ENCODE results near the gene MIOS. TPM values are rescaled to one million over a fixed set of nuclear protein-coding genes. Genes with fewer than 3 reads are reported as not detected.

MIOS gene
- total and polyA plus RNA-seq, 4 donors: 7.4 to 35.6 (median 12.2) TPM

- TF ChIP-seq, protein P1, sequence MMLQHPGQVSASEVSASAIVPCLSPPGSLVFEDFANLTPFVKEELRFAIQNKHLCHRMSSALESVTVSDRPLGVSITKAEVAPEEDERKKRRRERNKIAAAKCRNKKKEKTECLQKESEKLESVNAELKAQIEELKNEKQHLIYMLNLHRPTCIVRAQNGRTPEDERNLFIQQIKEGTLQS (IDR thresholded peaks at IDR 0.05): no peak
- TF ChIP-seq, protein P2, sequence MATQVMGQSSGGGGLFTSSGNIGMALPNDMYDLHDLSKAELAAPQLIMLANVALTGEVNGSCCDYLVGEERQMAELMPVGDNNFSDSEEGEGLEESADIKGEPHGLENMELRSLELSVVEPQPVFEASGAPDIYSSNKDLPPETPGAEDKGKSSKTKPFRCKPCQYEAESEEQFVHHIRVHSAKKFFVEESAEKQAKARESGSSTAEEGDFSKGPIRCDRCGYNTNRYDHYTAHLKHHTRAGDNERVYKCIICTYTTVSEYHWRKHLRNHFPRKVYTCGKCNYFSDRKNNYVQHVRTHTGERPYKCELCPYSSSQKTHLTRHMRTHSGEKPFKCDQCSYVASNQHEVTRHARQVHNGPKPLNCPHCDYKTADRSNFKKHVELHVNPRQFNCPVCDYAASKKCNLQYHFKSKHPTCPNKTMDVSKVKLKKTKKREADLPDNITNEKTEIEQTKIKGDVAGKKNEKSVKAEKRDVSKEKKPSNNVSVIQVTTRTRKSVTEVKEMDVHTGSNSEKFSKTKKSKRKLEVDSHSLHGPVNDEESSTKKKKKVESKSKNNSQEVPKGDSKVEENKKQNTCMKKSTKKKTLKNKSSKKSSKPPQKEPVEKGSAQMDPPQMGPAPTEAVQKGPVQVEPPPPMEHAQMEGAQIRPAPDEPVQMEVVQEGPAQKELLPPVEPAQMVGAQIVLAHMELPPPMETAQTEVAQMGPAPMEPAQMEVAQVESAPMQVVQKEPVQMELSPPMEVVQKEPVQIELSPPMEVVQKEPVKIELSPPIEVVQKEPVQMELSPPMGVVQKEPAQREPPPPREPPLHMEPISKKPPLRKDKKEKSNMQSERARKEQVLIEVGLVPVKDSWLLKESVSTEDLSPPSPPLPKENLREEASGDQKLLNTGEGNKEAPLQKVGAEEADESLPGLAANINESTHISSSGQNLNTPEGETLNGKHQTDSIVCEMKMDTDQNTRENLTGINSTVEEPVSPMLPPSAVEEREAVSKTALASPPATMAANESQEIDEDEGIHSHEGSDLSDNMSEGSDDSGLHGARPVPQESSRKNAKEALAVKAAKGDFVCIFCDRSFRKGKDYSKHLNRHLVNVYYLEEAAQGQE (IDR thresholded peaks at IDR 0.05): no peak
- TF ChIP-seq HNF4G (IDR thresholded peaks at IDR 0.05): no peak
These were observed 2.3 kb upstream of the MIOS start (continued) for GRCh38 chr7:7564323-7564780.

DNA sequence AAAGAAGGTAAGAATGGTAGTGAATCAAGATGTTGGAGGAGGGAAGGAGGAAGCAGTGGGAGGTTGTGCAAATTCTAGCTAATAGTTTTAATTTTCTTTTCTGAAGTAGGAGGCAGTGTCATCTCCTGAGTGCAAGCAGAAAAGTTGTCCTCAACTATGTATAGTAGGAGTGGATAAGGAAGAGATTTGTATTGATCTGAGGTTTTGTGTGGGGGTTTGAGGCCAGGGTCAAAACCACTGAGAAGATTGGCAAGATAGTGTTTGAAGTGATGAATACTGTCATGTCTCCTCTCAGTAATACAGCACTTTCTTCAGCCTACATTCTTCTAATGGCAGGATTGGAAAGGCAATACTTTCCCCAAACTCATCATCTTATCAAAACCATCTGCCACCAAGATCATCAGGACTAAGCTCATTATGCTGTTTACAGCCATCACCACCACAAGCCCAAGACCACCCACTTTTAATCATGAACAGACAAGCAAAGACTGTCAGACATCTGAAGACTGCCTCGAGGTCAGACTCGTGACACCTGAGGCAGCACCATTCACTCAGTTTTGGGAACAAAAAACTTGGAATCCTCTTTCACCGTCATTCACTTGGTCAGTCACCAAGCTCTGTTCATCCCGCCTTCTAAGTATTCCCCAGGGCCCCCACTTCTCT, 1.5 kb upstream of the MIOS start:
- WGBS: 98% methylated on average over 4 of the region's 4 CpGs
- no peak for TF ChIP-seq SP1 (IDR thresholded peaks at IDR 0.05)
- no peak for TF ChIP-seq FOXA1 (IDR thresholded peaks at IDR 0.05)
- TF ChIP-seq MAX (IDR thresholded peaks at IDR 0.05): no peak
- TF ChIP-seq CTCF (IDR thresholded peaks at IDR 0.05; ENCODE audit: low read depth, low read length, missing input control): no peak
- no peak for TF ChIP-seq EGR1 (IDR thresholded peaks at IDR 0.05; ENCODE audit: low read depth in 2 of 2)
- no peak for TF ChIP-seq NR2F2 (IDR thresholded peaks at IDR 0.05)
- TF ChIP-seq HNF4G (IDR thresholded peaks at IDR 0.05): no peak
- Histone ChIP-seq H3K27ac (ENCODE audit: low read depth in 1 of 2, low read length in 2 of 2) (no peak overlapping the region), H3K4me3 (ENCODE audit: low read depth in 1 of 3, low read length in 3 of 3) (no peak overlapping the region), H3K27me3 (ENCODE audit: control insufficient read depth in 4 of 4, insufficient read depth in 4 of 4, low read length in 3 of 4) (no peaks in the 10 kb centered on the region), H3K4me1 (ENCODE audit: control insufficient read depth in 4 of 4, insufficient read depth in 4 of 4, low read length in 3 of 4) (peaks cover 2 to 55% (median 37%) of the 10 kb centered on the region in 4 donors), H3K9me3 (ENCODE audit: control insufficient read depth in 4 of 4, low read length in 3 of 4) (no peaks in the 10 kb centered on the region), H3K36me3 (ENCODE audit: control insufficient read depth in 4 of 4, insufficient read depth in 3 of 4, low read depth in 1 of 4, low read length in 3 of 4) (no peaks in the 10 kb centered on the region), H3K9ac (ENCODE audit: low read depth in 1 of 2, low read length in 2 of 2) (no peak overlapping the region)
- no peak for DNase-seq (ENCODE audit: low spot score)

DNA sequence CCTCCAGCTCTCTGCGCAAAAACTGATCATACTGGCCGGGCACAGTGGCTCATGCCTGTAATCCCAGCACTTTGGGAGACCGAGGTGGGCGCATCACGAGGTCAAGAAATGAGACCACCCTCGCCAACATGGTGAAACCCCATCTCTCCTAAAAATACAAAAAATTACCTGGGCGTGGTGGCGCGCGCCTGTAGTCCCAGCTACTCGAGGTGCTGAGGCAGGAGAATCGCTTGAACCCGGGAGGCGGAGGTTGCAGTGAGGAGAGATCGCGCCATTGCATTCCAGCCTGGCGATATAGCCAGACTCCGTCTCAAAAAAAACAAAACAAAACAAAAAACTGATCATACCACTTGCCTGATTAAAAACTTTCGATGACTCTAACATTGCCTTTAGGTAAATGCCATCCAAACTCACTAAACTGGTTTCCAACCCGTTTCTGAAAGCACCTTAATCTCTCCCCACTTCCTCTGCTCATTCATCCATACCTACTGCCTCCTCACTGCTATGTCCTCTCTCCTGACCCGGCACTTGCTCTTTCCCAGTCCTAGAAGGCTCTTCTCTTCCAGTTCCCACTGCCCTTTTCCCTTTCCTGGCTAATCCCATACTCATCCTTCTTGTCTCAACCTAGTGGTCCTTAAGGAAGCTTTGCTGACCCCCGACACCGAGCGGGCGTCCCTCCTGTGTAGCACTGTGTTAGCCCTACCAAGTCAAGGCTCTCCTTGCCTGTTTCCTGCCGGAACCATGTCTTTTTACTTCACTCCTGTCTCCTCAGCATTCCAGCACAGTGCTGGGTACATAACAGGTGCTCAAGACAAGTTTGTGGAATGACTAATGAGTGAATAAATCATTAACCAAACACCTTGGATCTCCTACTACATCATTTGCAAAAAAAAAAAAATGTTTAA, 686 bp upstream of the MIOS start:
- no peak for DNase-seq (ENCODE audit: low spot score)
- TF ChIP-seq ZBTB33 (IDR thresholded peaks at IDR 0.05): no peak
- TF ChIP-seq CTCF (IDR thresholded peaks at IDR 0.05; ENCODE audit: low read depth, low read length, missing input control): no peak
- no peak for TF ChIP-seq GABPA (IDR thresholded peaks at IDR 0.05 in 1 of 2, conservative IDR thresholded peaks at IDR 0.05 in 1 of 2)
- TF ChIP-seq YY1 (IDR thresholded peaks at IDR 0.05): no peak
- TF ChIP-seq JUND (IDR thresholded peaks at IDR 0.05): no peak
- no peak for TF ChIP-seq RXRA (IDR thresholded peaks at IDR 0.05)
- TF ChIP-seq MAX (IDR thresholded peaks at IDR 0.05): no peak
- no peaks in the 10 kb centered on the region for H3K9me3 ChIP-seq (ENCODE audit: control insufficient read depth in 4 of 4, low read length in 3 of 4)
- peaks cover 2 to 58% (median 37%) of the 10 kb centered on the region in 4 donors for H3K4me1 ChIP-seq (ENCODE audit: control insufficient read depth in 4 of 4, insufficient read depth in 4 of 4, low read length in 3 of 4)
- peak overlapping the region; percentile 93 to 95 for H3K27ac ChIP-seq (ENCODE audit: low read depth in 1 of 2, low read length in 2 of 2)
- peak overlapping the region; percentile 80 to 94 (median 94) for H3K4me3 ChIP-seq (ENCODE audit: low read depth in 1 of 3, low read length in 3 of 3)
- H3K36me3 ChIP-seq (ENCODE audit: control insufficient read depth in 4 of 4, insufficient read depth in 3 of 4, low read depth in 1 of 4, low read length in 3 of 4): no peaks in the 10 kb centered on the region
- H3K9ac ChIP-seq (ENCODE audit: low read depth in 1 of 2, low read length in 2 of 2): no peak overlapping the region
- whole genome bisulfite sequencing: 90% methylated on average over 26 of the region's 26 CpGs
- no peaks in the 10 kb centered on the region for H3K27me3 ChIP-seq (ENCODE audit: control insufficient read depth in 4 of 4, insufficient read depth in 4 of 4, low read length in 3 of 4)
